ENCODE results near the gene RUNX2.

The RUNX2 gene

GRCh38 chr6:45563041-45563440 is 234.9 kb downstream of the RUNX2 start:
- DNase-seq, result no peak

- no peak for DNase-seq
Observed at GRCh38 chr6:45563844-45564243, 235.7 kb downstream of the RUNX2 start.

GRCh38 chr6:45566882-45567281 is 238.8 kb downstream of the RUNX2 start:
- DNase-seq, result no peak

GRCh38 chr6:45567879-45568278 is 239.7 kb downstream of the RUNX2 start:
- DNase-seq, result no peak

GRCh38 chr6:45568626-45569025 is 240.5 kb downstream of the RUNX2 start:
- DNase-seq, result no peak

- DNase-seq, result peak; percentile 8
Observed at GRCh38 chr6:45569210-45569945, 241.2 kb downstream of the RUNX2 start.

- no peak for DNase-seq
Observed at GRCh38 chr6:45571159-45571558, 243.0 kb downstream of the RUNX2 start.

GRCh38 chr6:45572833-45573232 is 244.7 kb downstream of the RUNX2 start:
- no peak for DNase-seq

- no peak for DNase-seq
Observed at GRCh38 chr6:45574014-45574461, 245.9 kb downstream of the RUNX2 start.

- peak; percentile 56 for DNase-seq
Observed at GRCh38 chr6:45574885-45575284, 246.8 kb downstream of the RUNX2 start.

GRCh38 chr6:45576648-45577624 is 248.8 kb downstream of the RUNX2 start:
- DNase-seq, result no peak

GRCh38 chr6:45577836-45578504 is 249.8 kb downstream of the RUNX2 start:
- no peak for DNase-seq

- no peak for DNase-seq
Observed at GRCh38 chr6:45584127-45584526, 256.0 kb downstream of the RUNX2 start.

- no peak for DNase-seq
Observed at GRCh38 chr6:45586216-45587171, 258.4 kb downstream of the RUNX2 start.

GRCh38 chr6:45587229-45588060 is 259.3 kb downstream of the RUNX2 start:
- no peak for DNase-seq

GRCh38 chr6:45589367-45589766 is 261.2 kb downstream of the RUNX2 start:
- DNase-seq, result no peak

GRCh38 chr6:45590226-45590625 is 262.1 kb downstream of the RUNX2 start:
- peak; percentile 26 for DNase-seq

GRCh38 chr6:45590696-45591184 is 262.6 kb downstream of the RUNX2 start:
- no peak for DNase-seq

- no peak for DNase-seq
Observed at GRCh38 chr6:45591306-45591705, 263.2 kb downstream of the RUNX2 start.

GRCh38 chr6:45591890-45592289 is 263.8 kb downstream of the RUNX2 start:
- no peak for DNase-seq

GRCh38 chr6:45592991-45593390 is 264.9 kb downstream of the RUNX2 start:
- no peak for DNase-seq

Data from NCI-H510A treated with DMSO at 0.1 percent for 48 hours (cell line).